Measurements from ENCODE around the gene SAP30L.

SAP30L gene, protein sequence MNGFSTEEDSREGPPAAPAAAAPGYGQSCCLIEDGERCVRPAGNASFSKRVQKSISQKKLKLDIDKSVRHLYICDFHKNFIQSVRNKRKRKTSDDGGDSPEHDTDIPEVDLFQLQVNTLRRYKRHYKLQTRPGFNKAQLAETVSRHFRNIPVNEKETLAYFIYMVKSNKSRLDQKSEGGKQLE

DNA sequence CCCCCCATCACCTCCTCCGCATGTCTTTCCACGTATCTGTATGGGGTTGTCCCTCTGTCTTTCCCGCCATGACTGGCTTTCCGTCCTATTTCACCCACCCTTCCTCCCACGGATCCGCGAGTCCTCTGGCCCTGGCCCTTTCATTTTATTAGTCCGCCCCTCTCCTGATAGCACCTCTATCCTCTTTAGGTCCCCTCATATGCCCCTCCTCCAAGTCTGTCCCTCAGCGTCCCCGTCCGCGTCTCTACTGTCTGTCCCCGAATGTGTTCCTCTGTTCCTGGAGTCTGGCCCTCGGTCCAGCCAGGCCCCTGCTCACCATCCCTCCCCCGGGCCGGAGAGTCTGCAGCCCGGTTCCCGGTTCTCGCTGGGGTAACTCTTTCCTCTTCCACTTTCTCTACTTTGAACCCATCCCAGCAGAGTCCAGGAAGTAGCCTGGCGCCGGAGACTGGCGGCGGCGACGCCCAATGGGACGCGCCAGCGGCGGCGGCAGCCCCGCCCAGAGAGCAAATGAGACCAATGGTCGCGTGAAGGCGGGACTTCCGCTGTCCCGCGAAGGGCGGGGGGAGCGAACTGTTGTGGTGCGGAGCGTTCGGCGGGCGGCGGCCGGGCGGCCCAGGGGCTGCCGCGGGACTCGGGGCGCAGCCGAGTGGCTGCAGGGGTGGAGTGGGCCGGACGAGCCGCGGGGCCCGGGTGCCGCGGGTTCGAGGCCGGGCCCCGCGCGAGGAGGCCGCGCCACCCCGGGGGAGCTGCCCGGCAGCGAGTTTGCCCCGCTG lies at the start of gene SAP30L:
TSS of gene SAP30L (plus strand) at position 576 of the 773 bp plus-strand sequence. CDS start 608 bp downstream, outside the sequence.
- peak; percentile 95 for DNase-seq

DNA sequence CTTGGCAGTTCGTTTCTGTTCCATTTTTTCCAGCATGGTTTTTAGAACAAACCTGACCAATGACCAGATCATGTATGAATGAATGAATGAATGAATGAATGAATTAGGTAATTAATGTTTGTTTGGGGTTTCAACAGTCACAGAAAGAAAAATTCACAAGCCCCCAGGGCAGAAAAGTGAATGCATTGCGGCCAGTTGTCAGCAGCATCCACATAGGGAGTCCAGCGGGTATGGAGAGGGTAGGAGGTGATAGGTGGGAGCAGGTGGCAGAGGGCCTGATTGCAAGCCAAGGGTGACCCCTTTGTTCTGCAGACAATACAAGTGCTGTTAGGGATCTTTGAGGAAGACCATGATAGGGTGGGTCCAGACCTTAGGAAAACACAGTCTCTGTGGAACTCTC lies 49.7 kb upstream of the SAP30L start:
- DNase-seq: no peak

DNA sequence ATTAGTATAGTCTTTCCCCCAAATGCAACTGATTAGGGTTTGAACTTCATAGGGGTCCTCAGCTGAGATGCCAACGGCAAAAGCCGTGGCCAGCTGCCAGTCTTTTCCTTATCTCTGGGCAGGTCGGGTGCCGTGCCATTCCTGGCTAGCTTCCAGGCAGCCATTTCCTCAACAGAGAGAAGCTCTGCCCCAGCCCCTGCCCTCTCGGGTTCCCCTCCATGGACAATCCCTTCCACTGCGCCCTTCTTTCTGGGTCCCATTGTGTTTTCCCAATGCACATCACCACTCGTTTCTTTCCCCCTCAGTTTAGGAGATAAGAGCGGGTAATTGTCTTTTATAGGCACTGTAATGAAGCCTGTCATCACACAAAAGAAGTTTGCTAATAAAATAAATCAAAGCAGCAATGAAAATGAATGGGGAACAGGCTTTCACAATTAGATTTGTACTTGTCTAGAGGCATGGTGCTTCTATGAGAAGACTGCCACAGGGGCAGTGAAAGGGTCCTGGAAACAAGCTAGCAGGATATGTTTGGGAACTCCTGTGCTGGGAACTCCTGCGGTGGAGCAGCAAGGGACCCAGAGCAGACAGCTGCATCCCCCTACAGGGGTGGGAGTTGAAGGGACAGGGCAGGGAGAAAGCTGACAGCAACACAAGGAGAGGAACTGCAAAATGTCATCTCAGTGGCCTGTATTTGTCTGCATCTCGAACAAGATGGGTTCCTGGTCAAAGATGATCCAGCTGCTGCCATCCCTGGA lies 48.0 kb upstream of the SAP30L start:
- no peak for DNase-seq

DNA sequence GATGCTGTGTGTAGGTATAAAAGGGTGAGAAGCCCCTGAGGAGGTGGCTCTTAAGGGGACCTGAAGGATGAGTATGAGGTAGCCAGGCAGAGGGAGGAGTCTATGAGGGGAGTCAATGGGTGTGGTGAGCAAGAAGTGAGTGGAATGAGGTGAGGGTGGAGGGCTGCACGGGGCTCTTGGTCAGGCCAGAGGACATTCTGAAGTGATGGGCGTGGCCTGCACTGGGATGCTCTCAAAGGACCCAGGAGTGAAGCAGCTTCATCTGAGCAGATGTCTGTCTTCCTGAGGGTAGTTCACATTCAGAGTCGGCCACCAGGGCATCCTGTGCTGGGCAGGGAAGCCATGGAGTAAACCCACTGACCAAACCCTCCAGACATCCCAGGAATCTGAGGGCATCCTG lies 45.1 kb upstream of the SAP30L start:
- DNase-seq: no peak

DNA sequence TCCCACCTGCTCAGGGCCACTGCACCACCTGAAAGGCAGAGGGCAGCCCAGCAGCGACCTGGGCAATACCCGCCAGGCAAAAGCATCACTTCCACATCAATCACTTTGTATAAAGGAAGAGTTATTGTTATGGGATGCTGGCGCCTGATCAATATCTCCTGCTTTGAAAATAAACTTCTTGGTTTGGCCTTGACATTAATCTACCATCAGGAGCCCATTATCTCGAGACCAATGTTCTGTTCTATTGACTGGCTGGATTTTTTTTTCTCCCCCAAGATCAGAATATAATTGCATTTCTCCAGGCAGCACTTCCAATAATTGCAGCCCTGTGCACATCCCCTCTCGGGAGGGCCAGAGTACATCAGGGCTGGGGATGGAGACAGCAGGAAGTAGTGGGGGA lies 44.4 kb upstream of the SAP30L start:
- no peak for DNase-seq

DNA sequence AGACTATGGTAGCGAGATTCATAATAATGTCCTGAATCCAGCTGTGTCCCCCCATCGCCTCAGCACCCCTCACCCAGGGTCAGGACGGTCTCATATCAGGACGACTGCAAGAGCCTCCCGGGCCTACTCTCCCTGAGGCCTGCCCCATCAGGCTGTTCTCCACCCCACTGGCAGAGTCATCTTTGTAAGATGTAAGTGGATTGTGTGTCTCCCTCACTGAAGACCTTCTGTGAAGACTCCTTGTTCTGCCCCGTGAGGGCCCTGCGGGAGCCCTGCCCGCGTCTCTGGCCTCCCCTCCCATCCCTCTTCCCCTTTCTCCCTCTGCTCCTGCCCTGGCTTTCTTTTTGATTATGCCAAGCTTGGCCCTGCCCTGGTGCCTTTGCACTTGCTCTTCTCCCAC lies 43.9 kb upstream of the SAP30L start:
- no peak for DNase-seq

DNA sequence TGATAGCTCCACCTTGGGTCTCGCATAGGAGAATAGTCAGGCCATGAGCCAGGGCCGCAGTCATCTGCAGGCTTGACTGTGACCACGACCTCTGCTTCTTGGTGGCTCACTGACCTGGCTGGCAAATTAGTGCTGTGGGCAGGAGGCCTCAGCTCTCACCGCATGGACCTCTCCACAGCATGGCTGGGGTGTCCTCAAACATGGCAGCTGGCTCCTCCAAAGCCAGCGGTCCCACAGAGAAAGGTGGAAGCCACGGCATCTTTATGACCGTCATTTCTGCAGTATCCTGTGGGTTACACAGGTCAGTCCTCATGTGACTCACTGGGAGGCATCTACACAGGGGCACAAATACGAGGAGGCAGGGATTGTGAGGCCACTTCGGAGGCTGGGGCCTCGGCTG lies 43.2 kb upstream of the SAP30L start:
- no peak for DNase-seq

DNA sequence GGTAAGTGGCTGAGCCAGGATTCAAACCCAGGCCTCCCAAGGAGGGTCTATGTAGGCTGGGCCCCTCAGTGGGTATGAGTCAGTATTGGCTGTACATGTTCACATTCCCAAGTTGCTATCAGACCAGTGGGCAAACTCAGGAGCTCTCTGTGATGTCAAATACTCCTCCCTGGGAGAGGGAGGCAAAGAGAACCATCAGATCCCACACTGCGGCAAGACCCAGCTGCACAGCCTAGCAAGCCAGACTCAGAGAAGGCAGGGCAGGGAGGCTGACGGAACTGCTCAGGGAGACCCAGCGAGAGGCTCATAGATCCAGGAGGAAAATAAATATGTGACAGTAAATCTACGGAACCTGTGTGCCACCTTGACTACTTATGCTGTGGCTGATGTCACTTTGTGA lies 42.6 kb upstream of the SAP30L start:
- DNase-seq: no peak

DNA sequence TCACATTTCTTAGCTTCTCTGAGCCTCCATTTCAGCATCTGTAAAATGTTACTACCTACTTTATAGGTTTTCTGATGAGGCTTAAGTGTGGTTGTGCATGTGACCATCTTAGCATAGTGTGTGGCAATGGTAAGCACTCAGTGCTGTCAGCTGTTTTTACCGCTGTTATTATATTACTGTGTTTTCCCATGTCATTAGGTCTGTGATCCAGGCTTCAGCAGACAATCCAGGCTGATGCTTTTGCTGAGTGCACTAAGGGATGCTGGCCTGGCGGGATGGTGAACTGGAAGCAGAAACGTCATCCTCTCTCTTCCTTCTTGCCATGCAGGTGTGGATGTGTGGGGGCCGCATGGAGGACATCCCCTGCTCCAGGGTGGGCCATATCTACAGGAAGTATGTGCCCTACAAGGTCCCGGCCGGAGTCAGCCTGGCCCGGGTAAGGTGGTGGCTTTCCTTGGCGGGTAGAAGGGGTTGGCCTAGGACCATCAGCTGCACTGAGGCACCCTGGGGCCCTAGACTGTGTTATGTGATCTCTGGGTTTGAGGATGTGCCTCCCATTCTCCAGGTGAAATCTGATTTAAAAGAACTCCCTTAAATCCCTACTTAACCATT lies 41.9 kb upstream of the SAP30L start:
- no peak for DNase-seq

DNA sequence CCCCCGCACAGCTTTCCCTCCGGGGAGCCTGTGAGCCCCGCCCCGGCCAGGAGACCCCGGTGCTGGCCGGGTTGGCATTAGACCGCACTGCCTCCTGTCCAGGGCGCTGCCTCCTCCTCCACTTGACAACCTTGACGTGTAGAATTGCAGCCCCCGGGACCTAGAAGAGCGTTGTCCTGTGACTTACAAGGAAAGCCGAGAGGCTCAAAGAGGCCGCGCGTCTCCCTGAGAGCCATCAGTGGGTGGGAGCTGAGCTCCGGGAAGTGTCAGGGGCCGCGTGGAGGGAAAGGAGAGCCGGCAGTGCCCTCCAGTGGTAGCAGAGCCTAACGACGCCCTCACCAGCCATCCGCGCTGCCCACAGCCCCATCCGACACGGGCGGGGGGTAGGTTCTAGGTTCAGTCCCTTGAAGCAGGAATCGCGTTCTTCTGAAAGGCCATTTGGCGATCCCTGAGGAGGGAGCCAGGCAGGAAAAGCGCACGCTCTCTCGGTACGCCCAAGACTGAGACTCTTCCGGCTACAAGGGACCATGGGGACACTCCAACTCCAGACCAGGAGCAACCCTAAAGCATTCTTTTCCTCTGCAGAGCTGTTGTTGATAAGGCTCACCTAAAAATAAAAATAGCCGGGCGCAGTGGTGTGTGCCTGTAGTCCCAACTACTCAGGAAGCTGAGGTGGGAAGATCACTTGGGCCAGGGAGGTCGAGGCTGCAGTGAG lies 40.6 kb upstream of the SAP30L start:
- peak; percentile 86 for DNase-seq

DNA sequence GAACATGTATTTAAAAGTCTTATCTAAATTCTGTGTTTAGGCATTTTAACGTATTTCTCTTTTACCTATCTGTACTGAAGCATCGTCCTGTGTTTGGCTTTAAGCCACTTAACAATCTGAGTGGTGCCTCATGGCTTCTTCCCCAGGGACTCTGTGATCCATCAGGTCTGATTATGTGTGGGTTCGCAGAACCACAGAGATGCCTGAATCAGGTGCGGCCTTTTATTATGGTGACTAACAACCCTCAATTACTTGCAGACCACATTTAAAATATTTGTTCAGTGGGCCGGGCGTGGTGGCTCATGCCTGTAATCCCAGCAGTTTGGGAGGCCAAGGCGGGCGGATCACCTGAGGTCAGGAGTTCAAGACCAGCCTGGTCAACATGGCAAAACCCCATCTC lies 39.6 kb upstream of the SAP30L start:
- DNase-seq: no peak

DNA sequence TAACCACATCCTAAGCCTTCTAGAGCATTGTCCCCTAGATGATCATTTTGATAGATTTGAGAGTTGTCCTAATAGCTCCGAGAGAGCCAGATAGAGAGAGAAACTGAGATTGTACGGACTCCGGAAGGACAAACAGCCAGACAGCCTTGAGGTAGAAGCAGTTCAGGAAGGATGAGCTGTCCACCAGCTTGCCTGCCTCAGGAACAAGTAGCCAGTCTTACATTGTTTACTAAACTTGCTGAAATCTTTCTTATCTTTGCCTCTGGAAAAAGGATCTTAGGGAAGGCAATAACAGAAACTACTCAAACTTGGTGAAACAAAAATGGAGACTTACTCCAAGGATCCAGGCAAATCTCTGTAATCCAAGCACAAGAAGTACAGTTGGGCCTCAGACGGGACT lies 39.0 kb upstream of the SAP30L start:
- no peak for DNase-seq

DNA sequence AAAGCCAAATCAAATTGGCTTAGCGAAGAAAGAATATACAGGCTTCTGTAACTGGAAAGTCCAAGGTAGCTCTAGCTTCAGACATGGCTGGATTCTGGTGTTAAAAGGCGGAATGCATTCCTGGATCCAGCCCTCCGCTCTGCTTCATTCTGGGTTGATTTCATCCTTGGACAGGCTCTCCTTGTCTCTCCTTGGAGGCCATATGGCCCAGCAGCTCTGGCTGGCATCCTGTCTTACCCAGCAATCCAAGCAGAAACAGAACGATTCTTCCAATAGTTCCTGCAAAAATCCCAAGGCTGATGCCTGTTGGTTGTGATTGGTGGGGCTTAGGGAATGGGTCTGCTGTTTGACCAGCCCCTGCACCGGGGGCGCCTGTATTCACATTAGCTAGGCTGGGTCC lies 37.0 kb upstream of the SAP30L start:
- no peak for DNase-seq

DNA sequence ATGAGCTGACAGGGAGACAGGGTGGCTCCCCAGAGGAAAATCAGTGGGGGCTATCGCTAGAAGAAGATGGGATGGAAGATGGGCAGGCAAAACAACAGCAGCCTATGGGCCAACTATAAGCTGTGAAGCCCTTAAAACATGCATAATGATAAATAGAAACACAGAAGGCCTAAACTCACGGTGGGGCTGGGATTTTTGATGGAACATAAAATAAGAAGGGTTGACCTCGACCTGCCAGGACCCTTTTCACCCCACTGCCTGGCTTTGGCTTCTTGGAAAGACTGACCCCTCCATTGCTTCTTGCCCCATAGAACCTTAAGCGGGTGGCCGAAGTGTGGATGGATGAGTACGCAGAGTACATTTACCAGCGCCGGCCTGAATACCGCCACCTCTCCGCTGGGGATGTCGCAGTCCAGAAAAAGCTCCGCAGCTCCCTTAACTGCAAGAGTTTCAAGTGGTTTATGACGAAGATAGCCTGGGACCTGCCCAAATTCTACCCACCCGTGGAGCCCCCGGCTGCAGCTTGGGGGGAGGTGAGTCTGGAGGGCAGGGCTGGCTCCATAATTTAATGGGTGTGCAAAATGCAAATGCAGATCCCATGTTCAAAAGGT lies 36.5 kb upstream of the SAP30L start:
- peak; percentile 6 for DNase-seq

DNA sequence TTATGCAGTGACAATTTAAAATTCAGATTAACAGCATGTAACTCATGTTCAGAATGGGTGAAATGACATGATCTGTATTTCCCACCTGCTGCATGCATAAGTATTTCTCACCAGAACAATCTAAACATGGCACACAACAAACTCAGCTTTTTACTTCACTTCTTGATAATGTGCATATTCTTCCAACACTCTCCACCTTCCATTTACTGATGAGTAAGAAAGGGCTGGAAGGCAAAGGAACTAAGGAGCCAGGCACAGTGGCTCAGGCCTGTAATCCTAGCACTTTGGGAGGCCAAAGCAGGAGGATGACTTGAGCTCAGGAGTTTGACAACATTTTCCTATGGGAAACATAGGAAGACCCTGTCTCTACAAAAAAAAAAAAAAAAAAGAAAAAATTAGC lies 35.8 kb upstream of the SAP30L start:
- no peak for DNase-seq

DNA sequence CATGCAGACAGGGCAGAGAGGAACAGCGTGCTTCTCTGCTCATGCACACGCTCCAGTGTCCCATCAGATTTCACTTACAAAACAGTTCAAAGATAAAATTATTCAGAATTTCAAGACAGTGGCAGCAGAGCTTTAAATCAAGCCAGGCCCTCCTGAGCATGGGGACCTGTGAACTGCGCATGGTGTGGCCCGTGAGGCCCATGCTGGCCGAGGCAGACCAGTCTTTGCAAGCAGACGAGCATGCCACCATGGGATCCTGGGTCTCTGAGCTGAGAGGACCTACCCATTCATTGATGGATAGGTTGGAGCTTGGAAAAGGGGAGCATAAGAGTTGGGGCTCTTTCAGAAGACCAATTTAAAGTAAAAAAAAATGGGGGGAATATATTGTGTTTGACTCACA lies 35.0 kb upstream of the SAP30L start:
- DNase-seq: peak; percentile 37

DNA sequence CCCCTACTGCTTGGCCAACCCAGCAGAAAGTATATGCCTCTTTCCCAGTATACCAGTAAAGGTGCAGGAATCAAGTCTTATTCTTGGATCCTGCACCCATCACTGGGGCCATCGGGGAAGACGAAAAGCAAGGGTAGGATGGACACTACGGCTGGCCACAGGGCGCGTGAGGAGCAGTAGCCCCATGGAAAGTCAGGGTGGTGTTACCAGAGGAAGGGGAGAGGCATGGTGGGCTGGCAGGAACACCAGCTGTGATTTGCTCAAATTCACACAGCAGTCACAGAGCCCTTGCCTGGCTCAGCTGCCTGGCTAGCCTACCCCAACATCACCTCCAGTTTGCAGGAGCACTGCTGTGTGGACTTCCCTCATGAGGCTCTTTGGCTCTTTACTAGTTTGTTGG lies 34.5 kb upstream of the SAP30L start:
- DNase-seq: no peak

DNA sequence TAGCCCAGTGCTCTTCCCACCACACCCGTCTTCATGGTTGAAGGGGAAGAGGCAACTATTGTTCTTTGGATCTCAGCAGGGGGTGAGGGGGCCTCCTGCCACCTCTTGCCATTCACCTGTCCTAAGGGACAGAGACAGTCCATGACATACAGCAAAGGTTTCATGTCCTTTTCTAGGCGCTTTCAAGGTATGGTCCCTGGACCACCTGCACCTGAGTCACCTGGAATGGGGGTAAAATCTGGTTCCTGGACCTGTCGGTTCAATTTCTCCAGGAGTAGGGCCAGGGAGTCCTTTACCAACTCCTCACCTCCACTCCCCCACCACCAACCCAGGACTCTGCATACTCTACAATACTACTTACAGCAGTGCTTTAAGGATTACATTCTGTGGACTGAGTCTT lies 33.5 kb upstream of the SAP30L start:
- DNase-seq: no peak

DNA sequence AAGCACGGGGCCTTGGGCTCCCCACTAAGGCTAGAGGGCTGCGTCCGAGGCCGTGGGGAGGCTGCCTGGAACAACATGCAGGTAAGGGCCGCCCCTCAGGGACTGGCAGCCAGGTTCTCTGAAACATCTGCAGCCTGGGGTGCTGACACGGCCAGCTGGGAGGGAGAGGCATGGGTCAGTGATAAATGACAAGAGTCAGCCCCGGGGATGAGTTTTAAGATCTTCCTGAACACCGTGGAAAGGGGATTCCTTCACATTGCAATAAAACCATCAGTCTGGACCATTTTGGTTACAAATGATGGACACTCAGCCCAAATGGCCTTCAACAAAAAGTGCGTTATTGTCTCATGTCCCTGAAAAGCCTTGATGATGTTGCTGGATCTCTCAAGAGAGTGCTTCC lies 32.9 kb upstream of the SAP30L start:
- peak; percentile 29 for DNase-seq

DNA sequence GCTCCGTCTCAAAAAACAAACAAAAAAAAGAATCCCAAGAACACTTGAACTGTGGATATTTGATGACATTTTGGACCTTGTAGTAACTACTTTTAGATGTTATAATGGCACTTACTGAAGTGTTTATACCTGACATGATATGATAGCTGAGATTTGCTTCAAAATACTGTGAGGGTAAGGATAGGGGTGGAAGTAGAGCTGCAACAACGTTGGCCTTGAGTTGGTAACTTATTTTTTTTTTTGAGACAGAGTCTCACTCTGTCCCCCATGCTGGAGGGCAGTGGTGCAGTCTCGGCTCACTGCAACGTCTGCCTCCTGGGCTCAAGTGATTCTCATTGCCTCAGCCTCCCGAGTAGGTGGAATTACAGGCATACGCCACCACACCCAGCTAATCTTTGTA lies 30.7 kb upstream of the SAP30L start:
- peak; percentile 7 for DNase-seq

DNA sequence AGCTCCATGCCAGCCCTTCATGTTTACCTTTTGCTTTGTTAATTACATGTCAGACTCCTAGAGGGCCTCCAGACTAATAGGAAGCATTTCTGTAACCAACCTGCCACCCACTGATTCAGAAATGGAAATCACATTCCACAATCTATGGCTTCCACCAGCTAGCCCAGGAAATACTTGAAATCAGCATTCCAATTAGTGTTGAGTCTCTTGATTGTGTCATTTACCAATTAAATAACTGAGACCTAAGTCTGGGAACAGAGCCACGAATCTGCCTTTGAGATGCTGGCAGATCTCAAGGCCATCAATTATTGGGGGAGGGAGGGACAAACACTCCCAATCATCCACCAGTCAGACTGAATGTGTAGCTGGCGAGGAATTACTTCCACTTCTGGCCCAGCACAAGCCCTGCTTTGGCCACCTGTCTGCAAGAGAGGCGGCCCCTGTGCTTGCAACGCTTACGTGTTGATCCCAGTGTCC lies 27.4 kb upstream of the SAP30L start:
- DNase-seq: no peak

DNA sequence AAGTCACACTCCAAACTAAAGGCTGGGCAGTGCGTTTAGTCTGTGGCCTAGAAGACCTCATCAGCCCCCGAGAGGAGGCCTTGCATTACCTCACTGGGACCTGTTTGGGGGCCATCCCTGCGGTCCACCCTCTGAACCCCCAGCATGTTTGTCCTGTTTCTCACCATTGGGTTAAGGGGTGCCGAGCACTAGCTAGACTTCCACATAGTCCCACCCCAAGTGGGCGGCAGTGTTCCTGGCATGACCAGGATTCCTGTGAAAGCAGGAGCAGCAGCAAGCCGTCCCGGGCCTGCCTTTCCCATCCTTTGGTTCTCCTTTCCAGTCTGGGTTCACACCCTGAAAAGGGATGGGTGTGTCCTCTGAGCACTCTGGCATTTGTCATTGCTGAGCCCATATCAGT lies 26.6 kb upstream of the SAP30L start:
- DNase-seq: no peak

Measured in activated CD8-positive, alpha-beta memory T cell treated with anti-CD3 and anti-CD28 coated beads, Interleukin-2, amount 50 U/mL, for 48 hours (primary cell).